B cell (primary cell): Measurements from ENCODE around the gene FGFRL1. TPM values are rescaled to one million over a fixed set of nuclear protein-coding genes. Genes with fewer than 3 reads are reported as not detected.

Source experiments
- ATAC-seq: fragments of 200-7000 bp; cut with Tn5 transposase; one replicate; pipeline ENCODE4 v1.10.0; 2021; ENCODE audit warnings: low read depth, mild to moderate bottlenecking, moderate number of reproducible peaks, moderate library complexity
- CTCF ChIA-PET: fragments of 350-600 bp; sonication (Branson Sonifier 250); formaldehyde crosslinking; loops from one replicate; lab custom pipeline; 2021; ENCODE audit warnings: antibody characterized with exemption, inconsistent platforms; lab: Charles Lee
- POLR2A ChIA-PET: fragments of 350-600 bp; sonication (Branson Sonifier 250); formaldehyde crosslinking; loops from one replicate; lab custom pipeline; 2021; ENCODE audit warnings: antibody characterized with exemption; lab: Charles Lee
- DNase-seq: peaks from one replicate; pipeline ENCODE4 v3.0.0; 2013
- H2AFZ ChIP-seq: 2 replicates; pipeline ENCODE4 v1.6.1; 2012; ENCODE audit warnings: mild to moderate bottlenecking, low read depth, low read length; ENCODE audit not compliant: insufficient read depth, poor library complexity, severe bottlenecking
- H3K27ac ChIP-seq, 2 donors: 1 replicate in 1 of 2; 2 replicates in 1 of 2; pipeline ENCODE4 v1.5.1; 2012 to 2013; ENCODE audit warnings: low read length in 2 of 2, mild to moderate bottlenecking in 2 of 2, moderate library complexity in 1 of 2
- H3K27me3 ChIP-seq, 4 experiments: fragments of 200-600 bp in 1 of 4; sonication (generic) in 1 of 4; replicated peaks in 1 of 4; 1 replicate in 2 of 4; 2 replicates in 2 of 4; pipeline versions ENCODE4 v1.6.1 to v1.7.0; 2013 to 2016; ENCODE audit warnings: low read length in 3 of 4, mild to moderate bottlenecking in 2 of 4, mixed read lengths in 1 of 4, moderate library complexity in 1 of 4; ENCODE audit not compliant: insufficient read depth in 4 of 4, control insufficient read depth in 3 of 4; ENCODE audit errors: control extremely low read depth in 1 of 4
- H3K36me3 ChIP-seq, 2 experiments: replicated peaks in 1 of 2; 1 replicate in 1 of 2; 2 replicates in 1 of 2; pipeline versions ENCODE4 v1.6.1 to v1.7.1; 2013; ENCODE audit warnings: low read length in 1 of 2; ENCODE audit not compliant: insufficient read depth in 2 of 2, control insufficient read depth in 1 of 2; ENCODE audit errors: control extremely low read depth in 1 of 2, extremely low read depth in 1 of 2
- H3K4me1 ChIP-seq, 2 donors: fragments of 200-600 bp in 1 of 2; sonication (generic) in 1 of 2; 1 replicate in 1 of 2; 2 replicates in 1 of 2; pipeline versions ENCODE4 v1.5.1 to v1.6.1; 2013 to 2017; ENCODE audit warnings: low read length in 2 of 2; ENCODE audit not compliant: control insufficient read depth in 2 of 2, insufficient read depth in 2 of 2
- H3K4me2 ChIP-seq: replicated peaks from 2 replicates; pipeline ENCODE3; 2012; ENCODE audit warnings: mild to moderate bottlenecking, low read depth, low read length; ENCODE audit not compliant: poor library complexity, severe bottlenecking
- H3K4me3 ChIP-seq, 5 experiments: fragments of 200-600 bp in 1 of 5; sonication (generic) in 1 of 5; 1 replicate in 3 of 5; 2 replicates in 2 of 5; pipeline versions ENCODE4 v1.5.1 to v1.7.0; 2011 to 2016; ENCODE audit warnings: low read length in 4 of 5, mild to moderate bottlenecking in 4 of 5, low read depth in 2 of 5, control low read depth in 1 of 5, moderate library complexity in 1 of 5; ENCODE audit not compliant: insufficient read depth in 1 of 5; ENCODE audit errors: control extremely low read depth in 1 of 5, extremely low read depth in 1 of 5
- H3K79me2 ChIP-seq: fragments of 200-600 bp; sonication (generic); one replicate; pipeline ENCODE4 v1.6.0; 2016; ENCODE audit warnings: low read length; ENCODE audit not compliant: control insufficient read depth, insufficient read depth
- H3K9ac ChIP-seq: fragments of 200-600 bp; sonication (generic); 2 replicates; pipeline ENCODE4 v1.6.1; 2017; ENCODE audit warnings: mild to moderate bottlenecking, low read length, moderate library complexity
- H3K9me3 ChIP-seq, 3 donors: one replicate each; pipeline versions ENCODE4 v1.6.1 to v1.7.1; 2013; ENCODE audit warnings: low read length in 2 of 3; ENCODE audit not compliant: control insufficient read depth in 2 of 3, insufficient read depth in 1 of 3; ENCODE audit errors: control extremely low read depth in 1 of 3
- H4K20me1 ChIP-seq: 2 replicates; pipeline ENCODE4 v1.6.0; 2012; ENCODE audit warnings: mild to moderate bottlenecking, low read length; ENCODE audit not compliant: insufficient read depth, control insufficient read depth, poor library complexity, severe bottlenecking
- H3K27ac Mint-ChIP-seq: one replicate; pipeline ENCODE4 v1.8.0; 2021; ENCODE audit warnings: mixed read lengths
- H3K27me3 Mint-ChIP-seq: one replicate; pipeline ENCODE4 v1.8.0; 2021; ENCODE audit warnings: mixed read lengths
- H3K4me1 Mint-ChIP-seq: one replicate; pipeline ENCODE4 v1.8.0; 2021; ENCODE audit warnings: mixed read lengths
- H3K4me3 Mint-ChIP-seq: one replicate; pipeline ENCODE4 v1.8.0; 2021; ENCODE audit warnings: mixed read lengths
- H3K9me3 Mint-ChIP-seq: one replicate; pipeline ENCODE4 v1.8.0; 2022; ENCODE audit warnings: mixed read lengths; ENCODE audit not compliant: insufficient read depth
- CTCF ChIP-seq: fragments of 200-600 bp; IDR thresholded peaks from one replicate; pipeline ENCODE4 v1.8.0; 2022; ENCODE audit warnings: antibody characterized with exemption, mild to moderate bottlenecking
- EZH2 ChIP-seq: IDR thresholded peaks from 2 replicates; pipeline ENCODE4 v1.6.1; 2012; ENCODE audit warnings: borderline replicate concordance, low read depth, mild to moderate bottlenecking, moderate library complexity, low read length; ENCODE audit not compliant: insufficient read depth, poor library complexity, severe bottlenecking
- WGBS: methylation state at CpG from one replicate; pipeline ENCODE4 v1.1.5; 2013; ENCODE audit warnings: missing lambda C conversion rate; ENCODE audit not compliant: insufficient coverage; 5-methylcytosine and 5-hydroxymethylcytosine counted together
- intact Hi-C: fragments of 100-400 bp; cut with micrococcal nuclease; formaldehyde crosslinking; loops from one replicate; pipeline ENCODE4 v1.10.0; 2022
- polyA plus RNA-seq: library from polyadenylated mRNA; depleted of rRNA; stranded (reverse); fragments of >200 nt; gene quantifications from 2 replicates; pipeline ENCODE4 v1.2.3, GENCODE V29; 2012
- total RNA-seq, 2 donors: library from RNA; stranded (reverse); fragments of 120-200 nt in 1 of 2; gene quantifications; 1 replicate in 1 of 2; 2 replicates in 1 of 2; pipeline versions ENCODE4 v1.2.3 to v1.2.4, GENCODE V29; 2013 to 2022

Gene FGFRL1
- total and polyA plus RNA-seq, 2 donors (not counting 1 experiment from before 2014, with no cell fraction given): 24.1 to 28.9 TPM

- TF ChIP-seq CTCF (no peak), EZH2 (no peak)
- Mint-ChIP-seq H3K27ac (no peak overlapping the region), H3K27me3 (peaks cover 42% of the 10 kb centered on the region), H3K4me1 (no peaks in the 10 kb centered on the region), H3K4me3 (no peak overlapping the region), H3K9me3 (no peaks in the 10 kb centered on the region)
- POLR2A ChIA-PET: no interaction called here
- Histone ChIP-seq H3K36me3 (no peaks in the 10 kb centered on the region), H3K79me2 (no peaks in the 10 kb centered on the region), H3K9ac (no peak overlapping the region), H2AFZ (no peak overlapping the region), H3K27me3 (peaks cover 0 to 32% (median 5%) of the 10 kb centered on the region in 4 experiments), H3K4me2 (no peak overlapping the region), H3K4me3 (no peak overlapping the region), H4K20me1 (no peaks in the 10 kb centered on the region), H3K4me1 (no peaks in the 10 kb centered on the region), H3K27ac (no peak overlapping the region), H3K9me3 (peaks cover 0 to 13% (median 0%) of the 10 kb centered on the region in 3 donors)
- ATAC-seq (no peak), DNase-seq (no peak)
- CTCF ChIA-PET: no interaction called here
- intact Hi-C loops: no loop called here
- 40% methylated on average over 1 of the region's 7 CpGs for WGBS
Measured at GRCh38 chr4:1062419-1062818, 51.0 kb downstream of the FGFRL1 start.

GRCh38 chr4:1065732-1066131 lies 54.3 kb downstream of the FGFRL1 start:
- H3K79me2 ChIP-seq: no peaks in the 10 kb centered on the region
- H3K27me3 ChIP-seq: peaks cover 0 to 19% (median 4%) of the 10 kb centered on the region in 4 experiments
- no peaks in the 10 kb centered on the region for H3K4me1 ChIP-seq
- peaks cover 55% of the 10 kb centered on the region for H3K27me3 Mint-ChIP-seq
- TF ChIP-seq EZH2 (no peak), CTCF (no peak)
- no peak overlapping the region for H3K27ac Mint-ChIP-seq
- DNase-seq (no peak), ATAC-seq (no peak)
- H3K9me3 Mint-ChIP-seq: no peaks in the 10 kb centered on the region
- no peak overlapping the region for H3K27ac ChIP-seq
- no peak overlapping the region for H3K9ac ChIP-seq
- peaks cover 0 to 8% (median 0%) of the 10 kb centered on the region in 3 donors for H3K9me3 ChIP-seq
- H2AFZ ChIP-seq: no peak overlapping the region
- H4K20me1 ChIP-seq: no peaks in the 10 kb centered on the region
- no peak overlapping the region for H3K4me2 ChIP-seq
- ChIA-PET POLR2A (no interaction called here), CTCF (no interaction called here)
- intact Hi-C loops: no loop called here
- H3K36me3 ChIP-seq: no peaks in the 10 kb centered on the region
- H3K4me3 Mint-ChIP-seq: no peak overlapping the region
- no peak overlapping the region for H3K4me3 ChIP-seq
- H3K4me1 Mint-ChIP-seq: no peaks in the 10 kb centered on the region
- 39% methylated on average over 3 of the region's 4 CpGs for WGBS
